ENCODE results near the gene ABL2. TPM values are rescaled to one million over a fixed set of nuclear protein-coding genes. Genes with fewer than 3 reads are reported as not detected.
"Not testable (repeated sequence)": the region's sequence is repeated elsewhere in the genome, so short reads cannot be mapped to it uniquely, and the experiment has no call there.

The ABL2 gene
- total and polyA plus RNA-seq, 2 donors (not counting 3 experiments of a cell fraction or from before 2014, with no cell fraction given), result 41.8 to 158 TPM

DNA sequence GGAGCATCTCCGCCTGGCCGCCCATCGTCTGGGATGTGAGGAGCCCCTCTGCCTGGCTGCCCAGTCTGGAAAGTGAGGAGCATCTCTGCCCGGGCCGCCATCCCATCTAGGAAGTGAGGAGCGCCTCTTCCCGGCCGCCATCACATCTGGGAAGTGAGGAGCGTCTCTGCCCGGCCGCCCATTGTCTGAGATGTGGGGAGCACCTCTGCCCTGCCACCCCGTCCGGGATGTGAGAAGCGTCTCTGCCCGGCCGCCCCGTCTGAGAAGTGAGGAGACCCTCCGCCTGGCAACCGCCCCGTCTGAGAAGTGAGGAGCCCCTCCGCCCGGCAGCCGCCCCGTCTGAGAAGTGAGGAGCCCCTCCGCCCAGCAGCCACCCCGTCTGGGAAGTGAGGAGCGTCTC, 94.3 kb downstream of the ABL2 start:
- POLR2A ChIA-PET; H3K4me3 ChIP-seq (replicated peaks in 1 of 3; ENCODE audit: insufficient read depth in 1 of 3, low read depth in 1 of 3, low read length in 3 of 3); H2AFZ ChIP-seq (ENCODE audit: low read depth, low read length); H3K9ac ChIP-seq (replicated peaks; ENCODE audit: extremely low read depth, insufficient read depth, low read length); H3K27me3 ChIP-seq (ENCODE audit: control insufficient read depth in 2 of 2, insufficient read depth in 2 of 2, low read length in 2 of 2); DNase-seq (ENCODE audit: low read depth, low spot score); H3K9me3 ChIP-seq (replicated peaks; ENCODE audit: control insufficient read depth, insufficient read depth, low read length); intact Hi-C loops (cut with micrococcal nuclease); CTCF ChIA-PET; H3K4me2 ChIP-seq (ENCODE audit: insufficient read depth, low read length); H3K27ac ChIP-seq (ENCODE audit: insufficient read depth, low read depth, low read length); BruUV-seq (replicated peaks); H3K9me1 ChIP-seq (replicated peaks; ENCODE audit: control insufficient read depth, extremely low read depth, insufficient read depth, low read length); dilution Hi-C loops (cut with MboI; ENCODE audit: extremely low pct_ligation_motif_present, low sequenced_read_pairs); FAIRE-seq: not testable (repeated sequence)
- Histone ChIP-seq H4K20me1 (replicated peaks; ENCODE audit: control insufficient read depth, extremely low read depth, insufficient read depth, low read length) (peaks cover 18% of the 10 kb centered on the region), H3K79me2 (ENCODE audit: control insufficient read depth, insufficient read depth, low read length) (peaks cover 85% of the 10 kb centered on the region), H3K36me3 (ENCODE audit: control insufficient read depth in 2 of 2, extremely low read depth in 1 of 2, insufficient read depth in 2 of 2, low read length in 2 of 2) (peaks cover 12 to 22% of the 10 kb centered on the region in 2 experiments), H3K4me1 (ENCODE audit: control insufficient read depth, extremely low read depth, insufficient read depth, low read length) (peaks cover 33% of the 10 kb centered on the region)

DNA sequence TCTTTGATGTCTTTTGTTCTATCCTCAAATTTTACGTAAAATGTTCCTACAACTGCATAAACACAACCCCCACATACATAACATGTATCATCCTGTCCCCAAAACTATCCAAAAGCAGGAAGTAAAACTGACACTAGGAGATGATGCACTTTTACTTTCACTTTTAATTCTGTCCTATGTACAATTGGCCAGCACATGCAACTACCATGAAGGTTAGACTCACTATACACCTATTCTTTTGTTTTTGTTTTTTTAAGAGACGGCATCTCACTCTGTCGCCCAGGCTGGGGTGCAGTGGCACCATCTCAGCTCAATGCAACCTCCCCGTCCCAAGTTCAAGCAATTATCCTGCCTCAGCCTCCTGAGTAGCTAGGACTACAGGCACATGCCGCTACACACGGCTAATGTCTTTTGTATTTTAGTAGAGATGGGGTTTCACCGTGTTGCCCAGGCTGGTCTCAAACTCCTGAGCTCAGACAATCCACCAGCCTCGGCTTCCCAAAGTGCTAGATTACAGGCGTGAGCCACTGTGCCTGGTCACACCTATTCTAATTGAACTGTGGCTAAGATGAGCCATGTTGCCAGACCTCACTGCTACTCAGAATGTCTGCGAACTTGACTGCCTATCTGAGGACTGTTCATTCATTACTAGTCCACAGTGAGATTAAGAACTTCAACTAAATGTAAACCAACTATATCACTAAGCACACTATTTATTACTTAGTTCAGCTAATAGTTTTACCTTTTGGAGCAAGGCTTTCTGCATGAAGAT, 99.6 kb downstream of the ABL2 start:
- Histone ChIP-seq H3K9me1 (replicated peaks; ENCODE audit: control insufficient read depth, extremely low read depth, insufficient read depth, low read length) (no peaks in the 10 kb centered on the region), H4K20me1 (replicated peaks; ENCODE audit: control insufficient read depth, extremely low read depth, insufficient read depth, low read length) (peaks cover 20% of the 10 kb centered on the region), H3K27ac (ENCODE audit: insufficient read depth, low read depth, low read length) (peak overlapping the region; percentile 85), H3K9me3 (replicated peaks; ENCODE audit: control insufficient read depth, insufficient read depth, low read length) (no peaks in the 10 kb centered on the region), H3K79me2 (ENCODE audit: control insufficient read depth, insufficient read depth, low read length) (peaks cover 92% of the 10 kb centered on the region), H3K9ac (replicated peaks; ENCODE audit: extremely low read depth, insufficient read depth, low read length) (no peak overlapping the region), H3K27me3 (ENCODE audit: control insufficient read depth in 2 of 2, insufficient read depth in 2 of 2, low read length in 2 of 2) (no peaks in the 10 kb centered on the region), H3K4me1 (ENCODE audit: control insufficient read depth, extremely low read depth, insufficient read depth, low read length) (peaks cover 60% of the 10 kb centered on the region), H3K4me3 (replicated peaks in 1 of 3; ENCODE audit: insufficient read depth in 1 of 3, low read depth in 1 of 3, low read length in 3 of 3) (no peak overlapping the region), H3K4me2 (ENCODE audit: insufficient read depth, low read length) (peak overlapping the region; percentile 44), H2AFZ (ENCODE audit: low read depth, low read length) (no peak overlapping the region), H3K36me3 (ENCODE audit: control insufficient read depth in 2 of 2, extremely low read depth in 1 of 2, insufficient read depth in 2 of 2, low read length in 2 of 2) (peaks cover 11 to 33% of the 10 kb centered on the region in 2 experiments)
- no peak for FAIRE-seq
- TSS peak; percentile 2 for BruUV-seq (replicated peaks)
- DNase-seq (ENCODE audit: low read depth, low spot score), result peak; percentile 41
- ChIA-PET CTCF (interaction anchor here (1.6 to 2.3 kb wide), 2 partner anchors 9 to 65 kb away, joined by 3 to 9 read pairs; no protein-coding TSS in a partner anchor), POLR2A (interaction anchor here (0.7 to 0.9 kb wide), 2 partner anchors 10 to 11 kb away, joined by 3 to 4 read pairs; no protein-coding TSS in a partner anchor)
- dilution Hi-C loops (cut with MboI; ENCODE audit: extremely low pct_ligation_motif_present, low sequenced_read_pairs) (no loop called here), intact Hi-C loops (cut with micrococcal nuclease) (no loop called here)
- TF ChIP-seq POLR2A (IDR thresholded peaks at IDR 0.05; ENCODE audit: low read depth, low read length) (no peak), FOS (IDR thresholded peaks at IDR 0.05; ENCODE audit: borderline replicate concordance, insufficient read depth, low read length) (no peak), POLR2AphosphoS5 (IDR thresholded peaks at IDR 0.05; ENCODE audit: insufficient read depth, low read depth, low read length) (no peak), GATA2 (IDR thresholded peaks at IDR 0.05; ENCODE audit: insufficient read depth, insufficient read length, low read depth, low read length) (no peak), JUN (IDR thresholded peaks at IDR 0.05; ENCODE audit: borderline replicate concordance, insufficient read depth, insufficient read length, low read depth) (no peak), EZH2 (IDR thresholded peaks at IDR 0.05; ENCODE audit: borderline replicate concordance, low read depth, low read length, severe bottlenecking) (no peak), MYC (IDR thresholded peaks at IDR 0.05; ENCODE audit: low read depth, low read length) (no peak)
- TF ChIP-seq, protein P1, sequence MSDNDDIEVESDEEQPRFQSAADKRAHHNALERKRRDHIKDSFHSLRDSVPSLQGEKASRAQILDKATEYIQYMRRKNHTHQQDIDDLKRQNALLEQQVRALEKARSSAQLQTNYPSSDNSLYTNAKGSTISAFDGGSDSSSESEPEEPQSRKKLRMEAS (IDR thresholded peaks at IDR 0.05; ENCODE audit: insufficient read depth, insufficient read length), result no peak
- TF ChIP-seq, protein P2, sequence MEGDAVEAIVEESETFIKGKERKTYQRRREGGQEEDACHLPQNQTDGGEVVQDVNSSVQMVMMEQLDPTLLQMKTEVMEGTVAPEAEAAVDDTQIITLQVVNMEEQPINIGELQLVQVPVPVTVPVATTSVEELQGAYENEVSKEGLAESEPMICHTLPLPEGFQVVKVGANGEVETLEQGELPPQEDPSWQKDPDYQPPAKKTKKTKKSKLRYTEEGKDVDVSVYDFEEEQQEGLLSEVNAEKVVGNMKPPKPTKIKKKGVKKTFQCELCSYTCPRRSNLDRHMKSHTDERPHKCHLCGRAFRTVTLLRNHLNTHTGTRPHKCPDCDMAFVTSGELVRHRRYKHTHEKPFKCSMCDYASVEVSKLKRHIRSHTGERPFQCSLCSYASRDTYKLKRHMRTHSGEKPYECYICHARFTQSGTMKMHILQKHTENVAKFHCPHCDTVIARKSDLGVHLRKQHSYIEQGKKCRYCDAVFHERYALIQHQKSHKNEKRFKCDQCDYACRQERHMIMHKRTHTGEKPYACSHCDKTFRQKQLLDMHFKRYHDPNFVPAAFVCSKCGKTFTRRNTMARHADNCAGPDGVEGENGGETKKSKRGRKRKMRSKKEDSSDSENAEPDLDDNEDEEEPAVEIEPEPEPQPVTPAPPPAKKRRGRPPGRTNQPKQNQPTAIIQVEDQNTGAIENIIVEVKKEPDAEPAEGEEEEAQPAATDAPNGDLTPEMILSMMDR (IDR thresholded peaks at IDR 0.05; ENCODE audit: extremely low read depth in 1 of 2, insufficient read depth in 1 of 2, low read depth in 1 of 2, low read length in 2 of 2), result no peak

All from endothelial cell of umbilical vein (primary cell).